IMR-90 (cell line): ENCODE results near the gene JSRP1. TPM values are rescaled to one million over a fixed set of nuclear protein-coding genes. Genes with fewer than 3 reads are reported as not detected.
"Not testable (repeated sequence)": the region's sequence is repeated elsewhere in the genome, so short reads cannot be mapped to it uniquely, and the experiment has no call there.

Experiments
- ATAC-seq: fragments of 200-7000 bp; cut with Tn5 transposase; 2 replicates; pipeline ENCODE4 v1.9.1; 2020; ENCODE audit warnings: low read depth, mild to moderate bottlenecking, moderate library complexity
- BruUV-seq: library from RNA; stranded (reverse); fragments of 400-500 nt; replicated peaks from 2 replicates; lab custom pipeline; 2021; lab: Mats Ljungman, UMichigan
- CTCF ChIA-PET: fragments of 300-600 bp; formaldehyde crosslinking; extraction: SDS; loops from one replicate; lab custom pipeline; 2021; ENCODE audit warnings: antibody characterized with exemption; lab: Yijun Ruan, JAX
- POLR2A ChIA-PET: fragments of 300-600 bp; sonication (Branson Sonifier 250); formaldehyde crosslinking; loops from one replicate; lab custom pipeline; 2022; ENCODE audit warnings: antibody characterized with exemption; ENCODE audit not compliant: unreplicated experiment; lab: Charles Lee
- DNase-seq: peaks from one replicate; pipeline ENCODE4 v3.0.0; 2013
- H2AFZ ChIP-seq: replicated peaks from 2 replicates; pipeline ENCODE3; 2013; ENCODE audit warnings: low read length, mild to moderate bottlenecking; ENCODE audit not compliant: poor library complexity
- H2AK5ac ChIP-seq: 2 replicates; pipeline ENCODE4 v1.6.1; 2013; ENCODE audit warnings: low read depth, low read length, inconsistent platforms
- H2AK9ac ChIP-seq: replicated peaks from 2 replicates; pipeline ENCODE3; 2013; ENCODE audit warnings: mild to moderate bottlenecking, low read depth, low read length, moderate library complexity; ENCODE audit not compliant: poor library complexity
- H2BK120ac ChIP-seq: 2 replicates; pipeline ENCODE4 v1.6.1; 2013; ENCODE audit warnings: low read depth, low read length, inconsistent platforms
- H2BK15ac ChIP-seq: 3 replicates; pipeline ENCODE4 v1.6.1; 2013; ENCODE audit warnings: low read depth, low read length, inconsistent platforms
- H2BK20ac ChIP-seq: 2 replicates; pipeline ENCODE4 v1.6.1; 2013; ENCODE audit warnings: low read depth, mild to moderate bottlenecking, inconsistent platforms, low read length, moderate library complexity
- H2BK5ac ChIP-seq: 2 replicates; pipeline ENCODE4 v1.6.1; 2013; ENCODE audit warnings: mild to moderate bottlenecking, low read depth, low read length, inconsistent platforms; ENCODE audit not compliant: poor library complexity, severe bottlenecking
- H3K14ac ChIP-seq: replicated peaks from 2 replicates; pipeline ENCODE4 v1.6.1; 2013; ENCODE audit warnings: low read depth, low read length, inconsistent platforms
- H3K18ac ChIP-seq: 2 replicates; pipeline ENCODE4 v1.6.1; 2013; ENCODE audit warnings: low read depth, low read length, control low read depth
- H3K23ac ChIP-seq: 2 replicates; pipeline ENCODE4 v1.6.1; 2013; ENCODE audit warnings: low read depth, low read length, inconsistent platforms
- H3K27ac ChIP-seq: 2 replicates; pipeline ENCODE4 v1.5.1; 2013; ENCODE audit warnings: mild to moderate bottlenecking, control low read depth, low read length; ENCODE audit not compliant: insufficient read depth
- H3K27me3 ChIP-seq: 2 replicates; pipeline ENCODE4 v1.6.1; 2013; ENCODE audit warnings: low read length; ENCODE audit not compliant: control insufficient read depth, insufficient read depth
- H3K36me3 ChIP-seq: 2 replicates; pipeline ENCODE4 v1.6.1; 2013; ENCODE audit warnings: low read length, mixed read lengths; ENCODE audit not compliant: control insufficient read depth, insufficient read depth
- H3K4ac ChIP-seq: 2 replicates; pipeline ENCODE4 v1.6.1; 2013; ENCODE audit warnings: low read depth, low read length, inconsistent platforms
- H3K4me1 ChIP-seq: 2 replicates; pipeline ENCODE4 v1.6.1; 2013; ENCODE audit warnings: low read length, mixed read lengths; ENCODE audit not compliant: control insufficient read depth, insufficient read depth
- H3K4me2 ChIP-seq: 2 replicates; pipeline ENCODE4 v1.6.1; 2013; ENCODE audit warnings: low read depth, mild to moderate bottlenecking, control low read depth, low read length, moderate library complexity
- H3K4me3 ChIP-seq: 2 replicates; pipeline ENCODE4 v1.5.1; 2013; ENCODE audit warnings: low read depth, mild to moderate bottlenecking, control low read depth, low read length, moderate library complexity; ENCODE audit not compliant: insufficient read depth
- H3K56ac ChIP-seq: 2 replicates; pipeline ENCODE4 v1.6.1; 2013; ENCODE audit warnings: low read length, inconsistent platforms; ENCODE audit not compliant: insufficient read depth; ENCODE audit errors: extremely low read depth
- H3K79me1 ChIP-seq, 2 experiments: 2 replicates each; pipeline ENCODE4 v1.6.1; 2013; ENCODE audit warnings: low read length in 2 of 2, inconsistent platforms in 1 of 2, low read depth in 1 of 2
- H3K9ac ChIP-seq: 2 replicates; pipeline ENCODE4 v1.6.1; 2013; ENCODE audit warnings: low read depth, low read length, control low read depth
- H3K9me1 ChIP-seq: 2 replicates; pipeline ENCODE4 v1.6.1; 2013; ENCODE audit warnings: low read length, inconsistent platforms; ENCODE audit not compliant: insufficient read depth
- H3K9me3 ChIP-seq: 2 replicates; pipeline ENCODE4 v1.6.1; 2013; ENCODE audit warnings: low read length; ENCODE audit not compliant: control insufficient read depth, insufficient read depth
- H4K20me1 ChIP-seq: 2 replicates; pipeline ENCODE4 v1.6.1; 2013; ENCODE audit warnings: low read length, inconsistent platforms; ENCODE audit not compliant: insufficient read depth
- H4K5ac ChIP-seq: 2 replicates; pipeline ENCODE4 v1.6.1; 2013; ENCODE audit warnings: mild to moderate bottlenecking, low read depth, low read length, control low read depth
- H4K8ac ChIP-seq, 2 experiments: 2 replicates each; pipeline ENCODE4 v1.6.1; 2013; ENCODE audit warnings: low read depth in 2 of 2, low read length in 2 of 2, control low read depth in 1 of 2, inconsistent platforms in 1 of 2
- H4K91ac ChIP-seq: 2 replicates; pipeline ENCODE4 v1.6.1; 2013; ENCODE audit warnings: low read depth, low read length, inconsistent platforms; ENCODE audit not compliant: insufficient read depth
- WGBS, 2 experiments: methylation state at CpG; one replicate each; pipeline versions ENCODE4 v1.1.5 to v1.1.7; 2013; ENCODE audit warnings: missing lambda C conversion rate in 2 of 2; ENCODE audit not compliant: insufficient read length in 1 of 2; ENCODE audit errors: extremely low coverage in 2 of 2; 5-methylcytosine and 5-hydroxymethylcytosine counted together
- dilution Hi-C: fragments of 300-500 bp; cut with HindIII; formaldehyde crosslinking; loops from one replicate; pipeline ENCODE4 v1.14.3; 2018; ENCODE audit warnings: low sequenced_read_pairs; ENCODE audit not compliant: unreplicated experiment
- in situ Hi-C: fragments of 300-500 bp; cut with MboI; formaldehyde crosslinking; loops from 3 replicates; pipeline ENCODE4 v1.14.3; 2019; ENCODE audit warnings: low sequenced_read_pairs, inconsistent platforms, mixed read lengths
- intact Hi-C: fragments of 100-400 bp; cut with micrococcal nuclease; formaldehyde crosslinking; loops from 2 replicates; pipeline ENCODE4 v1.10.0; 2022
- polyA plus RNA-seq, 3 experiments: library from polyadenylated mRNA; depleted of rRNA; stranded (reverse); fragments of >200 nt; gene quantifications; 2 replicates each; pipeline ENCODE4 v1.2.3, GENCODE V29; 2012; ENCODE audit warnings: low replicate concordance in 1 of 3
- total RNA-seq: library from RNA; depleted of rRNA; stranded (reverse); fragments of >200 nt; gene quantifications from 2 replicates; pipeline ENCODE4 v1.2.3, GENCODE V29; 2012

Gene JSRP1
- total and polyA plus RNA-seq, 2 of the 4 experiments (the other 2 are of a cell fraction), result not detected

DNA sequence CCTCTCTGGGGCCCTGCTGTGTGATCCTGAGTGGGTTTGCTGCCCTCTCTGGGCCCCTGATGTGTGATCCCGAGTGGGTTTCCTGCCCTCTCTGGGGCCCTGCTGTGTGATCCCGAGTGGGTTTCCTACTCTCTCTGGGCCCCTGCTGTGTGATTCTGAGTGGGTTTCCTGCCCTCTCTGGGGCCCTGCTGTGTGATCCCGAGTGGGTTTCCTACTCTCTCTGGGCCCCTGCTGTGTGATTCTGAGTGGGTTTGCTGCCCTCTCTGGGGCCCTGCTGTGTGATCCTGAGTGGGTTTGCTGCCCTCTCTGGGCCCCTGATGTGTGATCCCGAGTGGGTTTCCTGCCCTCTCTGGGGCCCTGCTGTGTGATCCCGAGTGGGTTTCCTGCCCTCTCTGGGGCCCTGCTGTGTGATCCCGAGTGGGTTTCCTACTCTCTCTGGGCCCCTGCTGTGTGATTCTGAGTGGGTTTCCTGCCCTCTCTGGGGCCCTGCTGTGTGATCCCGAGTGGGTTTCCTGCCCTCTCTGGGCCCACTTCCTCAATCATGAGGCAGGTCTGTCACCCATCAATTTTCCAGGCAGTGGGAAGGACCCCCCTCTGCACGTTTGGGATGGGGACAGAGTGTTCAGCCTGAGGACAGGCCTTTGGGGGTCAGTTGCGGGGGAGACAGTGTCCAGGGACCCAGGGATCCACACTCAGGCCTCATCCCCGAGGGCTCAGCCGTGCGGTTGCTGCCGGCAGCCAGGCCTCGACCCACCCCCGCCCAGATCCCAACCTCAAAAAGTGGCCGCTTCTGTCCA is 25.2 kb upstream of the JSRP1 start:
- POLR2A ChIA-PET, H2BK15ac ChIP-seq, H4K91ac ChIP-seq, BruUV-seq, DNase-seq, CTCF ChIA-PET, H3K56ac ChIP-seq, H3K9me1 ChIP-seq, H3K4me1 ChIP-seq, H3K18ac ChIP-seq, intact Hi-C loops, H3K27me3 ChIP-seq, H3K9me3 ChIP-seq, in situ Hi-C loops, H4K20me1 ChIP-seq, H2BK5ac ChIP-seq, H3K36me3 ChIP-seq, H2BK20ac ChIP-seq, dilution Hi-C loops, H3K79me1 ChIP-seq, H3K4me3 ChIP-seq: not testable (repeated sequence)
- H2AK5ac ChIP-seq, result peak overlapping the region; percentile 78; the same call in 1 of the 2 replicates
- whole genome bisulfite sequencing, 2 experiments, result 0% methylated on average over 2 of the region's 16 CpGs; no CpG with 5 or more reads in 1 of the 2 experiments
- ATAC-seq, result peak; percentile 44
- H4K5ac ChIP-seq, result peak overlapping the region; percentile 44; the same call in 1 of the 2 replicates
- peak overlapping the region; percentile 68 for H3K4me2 ChIP-seq
- peak overlapping the region; percentile 52; the same call in 1 of the 2 replicates for H3K27ac ChIP-seq
- H2BK120ac ChIP-seq, result 0 out of 2 replicates have a peak overlapping the region, but pooled peaks have one; percentile 41
- H2AFZ ChIP-seq, result peak overlapping the region; percentile 92
- H3K14ac ChIP-seq, result 0 out of 2 replicates have a peak overlapping the region, but pooled peaks have one; percentile 33
- H2AK9ac ChIP-seq, result peak overlapping the region; percentile 91
- H3K23ac ChIP-seq, result 0 out of 2 replicates have a peak overlapping the region, but pooled peaks have one; percentile 25
- H3K4ac ChIP-seq, result peak overlapping the region; percentile 37
- peak overlapping the region; percentile 61 to 78; a peak in 2 of 4 replicates for H4K8ac ChIP-seq
- peak overlapping the region; percentile 32; the same call in 1 of the 2 replicates for H3K9ac ChIP-seq
